HT-29 (cell line): ENCODE measurements around the gene BRSK1. TPM values are rescaled to one million over a fixed set of nuclear protein-coding genes. Genes with fewer than 3 reads are reported as not detected.

ENCODE experiments used
- DNase-seq: peaks from one replicate; pipeline ENCODE4 v3.0.0-alpha.2; 2015; ENCODE audit warnings: low spot score
- total RNA-seq: library from RNA; depleted of rRNA; stranded (reverse); fragments of >200 nt; shearing (Covaris generic); gene quantifications from 2 replicates; pipeline ENCODE4 v1.2.3, GENCODE V29; 2014

The BRSK1 gene
- total RNA-seq, 1 experiment from 2014 or later = 1.9 TPM

DNA sequence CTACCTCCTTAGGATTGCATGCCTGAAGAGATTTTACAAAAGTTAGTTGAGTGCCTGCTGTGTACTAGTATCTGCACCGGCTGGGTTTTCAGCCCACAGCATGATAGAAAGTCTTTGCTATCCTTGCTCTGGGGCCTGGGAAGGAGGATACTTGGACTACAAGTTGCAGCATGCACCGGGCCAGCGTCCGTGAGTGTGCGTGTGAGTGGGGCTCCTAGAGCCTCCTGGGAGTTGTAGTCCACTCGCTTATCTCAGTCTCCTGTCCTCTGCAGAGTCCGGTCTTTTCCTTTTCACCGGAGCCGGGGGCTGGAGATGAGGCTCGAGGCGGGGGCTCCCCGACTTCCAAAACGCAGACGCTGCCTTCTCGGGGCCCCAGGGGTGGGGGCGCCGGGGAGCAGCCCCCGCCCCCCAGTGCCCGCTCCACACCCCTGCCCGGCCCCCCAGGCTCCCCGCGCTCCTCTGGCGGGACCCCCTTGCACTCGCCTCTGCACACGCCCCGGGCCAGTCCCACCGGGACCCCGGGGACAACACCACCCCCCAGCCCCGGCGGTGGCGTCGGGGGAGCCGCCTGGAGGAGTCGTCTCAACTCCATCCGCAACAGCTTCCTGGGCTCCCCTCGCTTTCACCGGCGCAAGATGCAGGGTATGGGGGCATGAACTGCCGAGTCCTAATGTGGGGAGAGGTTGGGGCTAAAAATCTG, 20.6 kb downstream of the BRSK1 start:
- peak; percentile 87 for DNase-seq

DNA sequence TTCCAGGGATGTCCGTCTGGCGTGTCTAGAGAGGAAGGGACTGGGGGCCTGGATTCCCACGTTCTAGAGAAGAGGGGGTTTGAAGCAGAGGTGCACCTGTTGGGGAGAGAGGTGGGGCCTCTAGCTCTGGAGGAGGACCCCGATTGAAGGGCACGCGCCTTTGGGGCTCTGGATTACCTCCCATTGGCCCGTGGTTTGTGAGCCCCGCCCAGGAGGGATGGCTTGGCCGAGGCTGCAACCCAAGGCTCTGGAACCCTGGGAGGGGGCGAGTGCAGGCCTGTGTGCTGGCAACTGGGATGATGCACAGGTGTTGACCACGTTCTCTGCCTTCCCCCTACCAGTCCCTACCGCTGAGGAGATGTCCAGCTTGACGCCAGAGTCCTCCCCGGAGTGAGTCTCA, 21.2 kb downstream of the BRSK1 start:
- no peak for DNase-seq

DNA sequence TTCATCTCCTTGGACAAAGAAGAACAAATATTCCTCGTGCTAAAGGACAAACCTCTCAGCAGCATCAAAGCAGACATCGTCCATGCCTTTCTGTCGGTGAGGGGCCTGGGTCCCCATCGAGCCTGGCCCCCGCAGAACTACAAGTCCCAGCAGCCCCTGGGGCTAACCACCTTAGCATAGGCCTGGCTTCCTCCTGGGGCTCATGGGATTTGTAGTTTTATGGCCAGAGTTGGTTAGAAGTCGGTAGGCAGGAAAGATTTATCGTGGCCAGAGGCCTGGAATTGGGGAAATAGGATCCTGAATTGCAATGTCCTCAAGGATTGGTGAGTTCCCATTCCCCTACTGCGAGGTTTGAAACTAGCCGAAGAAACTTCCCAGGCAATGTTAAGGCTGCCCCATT, 21.7 kb downstream of the BRSK1 start:
- peak; percentile 75 for DNase-seq

DNA sequence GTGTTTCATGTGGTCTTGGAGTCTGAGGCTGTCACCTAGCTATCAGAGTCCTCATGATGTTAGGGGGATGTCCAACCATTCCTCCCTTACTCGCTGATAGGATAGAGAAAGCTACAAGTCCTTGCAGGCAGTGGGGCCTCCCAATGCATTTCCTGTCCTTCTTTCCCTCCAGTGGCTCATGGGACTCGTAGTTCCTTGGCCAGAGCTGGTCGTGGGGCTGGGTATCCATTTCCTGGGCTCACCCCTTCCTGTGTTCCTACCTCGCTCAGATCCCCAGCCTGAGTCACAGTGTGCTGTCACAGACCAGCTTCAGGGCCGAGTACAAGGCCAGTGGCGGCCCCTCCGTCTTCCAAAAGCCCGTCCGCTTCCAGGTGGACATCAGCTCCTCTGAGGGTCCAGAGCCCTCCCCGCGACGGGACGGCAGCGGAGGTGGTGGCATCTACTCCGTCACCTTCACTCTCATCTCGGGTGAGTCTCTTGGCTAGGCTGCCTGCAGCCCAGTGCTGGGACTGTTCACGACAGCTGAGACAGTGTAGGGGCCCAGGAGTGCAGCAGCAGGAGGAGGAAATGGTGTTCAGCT, 22.3 kb downstream of the BRSK1 start:
- DNase-seq = peak; percentile 27

DNA sequence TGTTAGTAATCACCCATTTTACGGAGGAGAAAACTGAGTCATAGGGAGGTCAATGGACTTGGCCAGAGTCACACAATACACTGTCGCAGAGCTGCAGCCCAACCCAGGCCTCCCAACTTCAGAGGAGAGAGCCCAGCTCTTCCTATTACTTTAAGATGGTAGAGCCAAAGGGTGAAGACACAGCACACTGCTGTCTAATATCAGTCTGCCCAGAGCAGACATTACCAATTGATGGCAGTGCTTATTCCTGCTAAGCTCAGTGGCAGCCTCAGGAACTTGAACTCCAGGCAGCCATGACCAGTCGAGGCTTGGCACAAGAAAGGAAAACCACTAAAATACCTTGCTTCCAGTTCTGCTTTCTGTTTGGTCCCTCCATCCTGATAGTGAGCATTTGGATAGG, 22.9 kb downstream of the BRSK1 start:
- DNase-seq = no peak

DNA sequence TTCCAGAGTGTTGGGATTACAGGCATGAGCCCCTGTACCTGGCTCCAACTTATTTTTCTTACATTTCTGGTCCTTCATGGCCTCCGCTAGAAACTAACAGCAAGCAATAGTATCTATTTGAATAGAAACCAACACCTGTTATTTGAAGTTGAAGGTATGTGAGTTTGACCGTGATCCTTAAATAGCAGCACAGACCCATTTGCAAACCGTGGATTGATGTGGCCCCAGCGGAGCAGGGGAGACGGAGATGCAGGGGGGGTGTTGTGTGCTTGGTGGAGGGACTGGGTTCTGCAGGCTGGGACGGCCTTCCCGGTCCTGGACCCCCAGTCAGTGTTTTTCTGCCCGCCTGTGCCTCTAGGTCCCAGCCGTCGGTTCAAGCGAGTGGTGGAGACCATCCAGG, 24.5 kb downstream of the BRSK1 start:
- DNase-seq = no peak

DNA sequence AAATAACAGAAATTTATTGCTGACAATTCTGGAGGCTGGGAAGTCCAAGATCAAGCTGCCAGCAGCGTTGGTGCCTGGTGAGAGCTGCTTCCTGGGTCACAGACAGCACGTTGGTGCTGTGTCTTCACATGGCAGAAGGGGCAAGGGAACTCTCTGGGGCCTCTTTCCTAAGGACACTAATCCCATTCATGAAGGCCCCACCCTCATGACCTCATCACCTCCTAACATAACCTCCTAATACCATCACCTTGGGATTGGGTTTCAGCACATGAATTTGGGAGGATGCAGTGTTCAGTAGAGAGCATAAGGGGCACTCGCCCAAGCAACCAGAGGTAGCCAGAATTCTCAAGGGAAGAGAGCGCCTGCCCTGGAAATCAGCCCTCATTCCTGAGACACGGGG, 25.7 kb downstream of the BRSK1 start:
- DNase-seq = no peak

DNA sequence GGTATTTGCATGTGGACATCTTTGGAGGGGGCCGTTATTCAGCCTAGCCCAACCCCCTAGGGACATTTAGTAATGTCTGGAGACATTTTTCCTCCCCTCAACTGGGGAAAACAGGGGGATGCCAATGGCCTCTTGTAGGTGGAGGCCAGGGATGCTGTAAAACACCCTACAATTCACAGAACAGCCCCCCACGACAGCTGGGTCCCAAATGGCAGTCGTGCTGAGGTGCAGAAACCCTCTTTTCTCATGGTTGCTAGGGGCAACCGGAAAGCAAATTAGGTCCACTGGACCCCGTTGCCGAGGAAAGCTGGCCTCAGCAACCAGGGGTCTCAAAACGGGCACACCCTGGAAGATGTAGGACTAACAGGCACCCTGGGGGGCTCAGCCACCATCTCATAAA, 26.7 kb downstream of the BRSK1 start:
- DNase-seq = no peak

DNA sequence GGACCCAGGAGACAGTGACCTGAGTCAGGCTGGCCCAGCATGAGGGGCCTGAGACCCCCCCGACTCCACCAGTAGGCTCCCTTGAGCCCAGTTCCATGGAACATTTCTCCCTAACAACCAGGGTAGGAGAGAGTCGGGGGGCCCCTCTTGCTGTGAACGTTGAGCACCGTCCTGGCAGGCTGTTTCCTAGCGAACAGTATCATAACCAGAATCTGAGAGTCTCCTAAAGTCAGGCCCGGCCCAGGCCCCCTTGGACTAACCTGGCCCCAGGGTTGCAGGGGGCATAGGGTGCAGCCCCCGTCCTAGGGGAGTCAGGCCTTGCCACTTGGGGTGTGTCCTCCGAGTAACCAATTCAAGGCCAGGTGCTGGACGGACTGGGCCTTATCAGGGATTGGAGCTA, 27.6 kb downstream of the BRSK1 start:
- no peak for DNase-seq

DNA sequence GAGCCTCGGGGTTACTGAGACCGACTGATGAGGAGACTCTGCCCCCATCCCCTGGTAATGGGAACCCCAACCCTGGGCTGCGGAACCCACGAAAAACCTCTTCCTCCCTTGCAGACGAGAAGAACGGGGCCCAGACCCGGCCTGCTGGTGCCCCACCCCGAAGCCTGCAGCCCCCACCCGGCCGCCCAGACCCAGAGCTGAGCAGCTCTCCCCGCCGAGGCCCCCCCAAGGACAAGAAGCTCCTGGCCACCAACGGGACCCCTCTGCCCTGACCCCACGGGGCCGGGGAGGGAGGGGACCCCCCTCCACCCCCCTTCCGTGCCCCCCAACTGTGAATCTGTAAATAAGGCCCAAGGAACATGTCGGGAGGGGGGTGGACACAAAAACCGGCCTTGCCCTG, 28.0 kb downstream of the BRSK1 start:
- DNase-seq = no peak

DNA sequence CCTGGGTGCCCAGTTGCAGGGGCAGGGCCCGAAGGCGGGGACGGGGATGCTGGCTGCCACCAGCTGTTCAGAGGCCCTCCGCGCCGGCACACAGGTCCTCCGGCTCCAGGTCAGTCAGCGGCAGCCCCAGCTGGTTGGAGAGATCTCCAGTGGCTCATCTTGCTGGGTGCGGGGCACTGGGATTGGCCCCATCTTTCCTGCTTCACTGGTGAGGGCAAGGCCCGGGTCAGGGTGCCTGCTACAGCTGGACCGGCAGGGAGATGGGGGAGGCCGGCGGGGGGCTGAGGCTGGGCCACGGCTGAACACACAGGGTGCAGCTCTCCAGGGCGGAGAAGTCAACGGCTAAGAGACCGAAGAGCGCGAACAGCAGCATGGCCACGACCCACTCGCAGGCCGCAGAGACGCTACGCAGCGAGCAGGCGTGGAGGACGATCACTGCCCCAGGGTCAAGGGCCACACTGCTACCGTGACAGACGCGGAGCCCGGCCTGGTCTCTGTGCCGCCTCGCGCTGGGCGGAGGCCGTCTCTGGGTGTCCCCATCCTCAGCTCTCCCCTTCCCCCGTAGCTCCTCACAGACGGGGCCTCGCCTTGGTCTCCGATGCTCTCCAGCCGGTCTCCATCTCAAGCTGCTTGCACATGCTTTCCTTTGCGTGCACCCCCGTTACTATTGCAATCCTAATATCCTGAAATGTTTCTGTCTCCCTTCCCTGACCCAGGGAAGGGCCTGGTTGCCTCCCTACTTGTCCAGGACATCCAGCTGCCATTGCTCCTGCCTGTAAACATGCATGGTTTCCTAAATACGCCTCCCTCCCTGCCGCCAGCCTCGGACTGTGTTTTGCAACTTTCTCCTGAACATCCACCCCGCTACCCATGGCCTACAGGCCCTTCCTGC, 29.1 kb downstream of the BRSK1 start:
- no peak for DNase-seq

DNA sequence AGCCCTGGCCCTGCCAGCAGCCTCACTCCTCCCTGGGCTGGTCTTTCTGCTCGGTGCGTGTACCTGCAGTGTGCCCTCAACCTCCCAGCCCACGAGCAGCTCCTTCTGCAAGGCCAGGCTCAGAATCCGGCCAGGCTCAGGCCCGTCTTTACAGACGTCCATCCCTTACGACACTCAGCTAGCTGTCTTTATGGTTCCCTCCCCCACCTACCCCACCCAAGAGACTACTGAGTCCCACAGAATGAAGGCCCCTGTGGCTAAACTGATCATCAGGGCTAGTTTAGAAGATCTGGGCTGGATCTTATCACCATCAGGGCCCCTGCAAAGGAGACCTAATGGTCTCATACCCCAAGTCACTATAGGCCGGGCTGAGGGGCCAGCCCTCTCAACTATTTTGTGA, 30.6 kb downstream of the BRSK1 start:
- no peak for DNase-seq

DNA sequence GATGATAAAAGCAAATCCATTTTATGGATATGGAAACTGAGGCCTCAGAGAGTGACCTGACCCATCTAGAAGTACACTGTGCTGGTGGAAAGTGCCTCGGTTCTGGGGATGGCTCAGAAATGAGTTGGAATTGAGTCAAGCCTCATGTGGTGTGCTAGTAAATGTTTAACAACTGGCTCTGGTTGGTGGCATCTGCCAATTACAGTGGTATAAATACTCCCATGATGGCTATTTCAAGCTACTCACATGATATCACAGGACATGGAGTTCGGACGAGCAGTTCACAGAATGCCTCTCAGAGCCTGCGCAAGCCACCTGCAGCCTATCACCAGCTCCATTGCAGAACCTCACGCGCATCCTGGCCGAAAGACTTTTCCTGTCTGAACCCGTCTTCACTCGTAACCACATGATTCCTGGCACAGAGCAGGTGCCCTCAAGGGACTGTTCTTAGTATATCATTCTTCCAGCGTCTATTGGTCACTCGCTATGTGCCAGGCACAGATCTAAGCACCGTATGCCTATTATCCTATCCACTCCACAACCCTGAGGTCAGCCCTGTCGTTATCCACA, 32.2 kb downstream of the BRSK1 start:
- no peak for DNase-seq

DNA sequence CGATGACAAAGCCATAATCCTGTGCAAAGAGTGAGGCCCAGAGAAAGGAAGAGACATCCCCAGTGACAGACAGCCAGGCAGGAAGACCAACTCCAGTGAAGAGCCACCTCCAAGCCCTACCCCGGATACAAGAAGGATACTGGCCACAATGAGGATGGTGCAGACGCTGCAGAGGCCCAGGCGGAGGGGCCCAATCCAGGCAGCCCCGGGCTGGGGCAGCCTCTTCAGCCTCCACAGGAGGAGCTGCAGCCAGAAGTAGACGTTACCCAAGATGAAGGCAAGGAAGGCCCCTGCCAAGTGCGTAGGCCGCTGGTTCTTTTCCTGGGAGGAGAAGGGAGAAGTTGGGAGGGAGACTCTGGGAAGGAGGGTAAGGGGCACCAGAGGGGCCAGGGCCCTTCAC, 32.8 kb downstream of the BRSK1 start:
- no peak for DNase-seq

DNA sequence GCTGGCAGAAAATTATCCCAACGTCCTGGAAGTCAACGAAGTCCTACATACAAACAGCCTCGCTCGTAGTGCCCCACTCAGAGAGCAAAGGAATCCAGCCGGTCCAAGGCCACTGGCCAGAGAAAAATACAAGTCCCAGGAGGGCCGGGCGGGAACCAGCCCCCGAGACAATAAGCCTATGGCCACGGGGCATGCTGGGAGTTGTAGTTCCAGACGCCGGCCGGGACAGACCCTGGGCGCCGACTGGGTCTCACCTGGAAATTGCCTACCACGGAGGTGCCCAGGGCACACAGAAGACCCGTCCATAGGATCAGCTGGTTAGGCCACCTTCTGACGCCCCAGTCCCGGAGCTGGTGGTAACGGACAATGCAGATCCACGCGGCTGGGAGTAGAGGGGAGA, 36.0 kb downstream of the BRSK1 start:
- DNase-seq = peak; percentile 33

DNA sequence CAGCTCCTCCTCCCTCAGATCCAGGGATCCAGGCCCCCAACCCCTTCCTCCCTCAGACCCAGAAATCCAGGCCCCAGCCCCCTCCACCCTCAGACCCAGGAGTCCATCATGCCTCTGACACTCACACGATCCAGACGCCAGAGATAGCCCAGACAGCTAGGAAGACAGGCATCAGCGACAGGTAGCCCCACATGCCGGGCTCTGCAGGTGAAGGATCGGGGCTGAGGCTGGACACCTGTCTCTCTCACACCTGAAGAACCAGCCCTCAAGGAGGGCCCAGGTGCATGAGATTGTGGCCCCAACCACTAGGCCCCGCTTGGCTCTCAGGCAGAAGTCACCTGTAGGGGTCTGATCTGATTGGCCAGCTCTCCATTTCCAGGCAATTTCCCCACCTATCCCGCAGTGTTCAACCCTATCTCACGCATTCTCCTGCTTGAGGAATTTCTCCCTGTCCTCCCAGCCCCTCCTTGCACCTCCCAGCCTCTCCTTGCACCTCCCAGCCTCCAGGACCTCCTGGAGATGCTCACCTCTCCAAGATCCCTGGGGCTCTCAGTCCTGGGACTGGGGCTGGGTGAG, 37.1 kb downstream of the BRSK1 start:
- DNase-seq = no peak

DNA sequence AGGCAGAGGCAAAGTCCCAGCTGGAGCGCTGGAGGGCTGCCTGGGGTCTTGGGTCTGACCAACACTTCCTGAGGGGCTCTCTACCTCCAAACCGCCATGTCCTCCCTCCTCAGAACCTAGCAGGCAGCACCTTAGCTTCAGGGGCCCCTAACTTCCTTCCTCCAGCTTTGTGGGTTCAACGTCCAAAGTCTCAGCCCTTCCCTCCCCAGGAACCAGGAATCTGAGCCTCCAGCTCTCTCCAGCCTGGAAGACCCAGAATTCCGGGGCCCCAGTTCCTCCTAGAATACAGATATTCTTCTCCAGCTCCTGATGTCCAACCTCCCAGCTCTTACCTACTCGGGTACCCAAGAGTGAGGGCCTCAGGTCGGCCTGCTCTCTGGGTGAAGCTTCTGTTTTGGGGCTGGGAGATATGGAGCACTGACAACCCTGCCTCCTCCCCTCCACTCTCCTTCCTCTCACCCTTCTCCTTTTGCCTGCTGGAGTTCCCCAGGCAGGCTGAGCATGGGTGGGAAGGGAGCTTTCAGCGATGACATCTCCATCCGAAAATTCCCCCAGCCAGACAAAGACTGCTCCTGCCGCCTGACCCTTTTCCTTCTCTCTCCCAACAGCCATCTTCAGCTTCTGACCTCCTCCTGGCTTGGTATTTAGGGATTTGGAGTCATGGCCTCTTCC, 37.8 kb downstream of the BRSK1 start:
- peak; percentile 44 for DNase-seq

DNA sequence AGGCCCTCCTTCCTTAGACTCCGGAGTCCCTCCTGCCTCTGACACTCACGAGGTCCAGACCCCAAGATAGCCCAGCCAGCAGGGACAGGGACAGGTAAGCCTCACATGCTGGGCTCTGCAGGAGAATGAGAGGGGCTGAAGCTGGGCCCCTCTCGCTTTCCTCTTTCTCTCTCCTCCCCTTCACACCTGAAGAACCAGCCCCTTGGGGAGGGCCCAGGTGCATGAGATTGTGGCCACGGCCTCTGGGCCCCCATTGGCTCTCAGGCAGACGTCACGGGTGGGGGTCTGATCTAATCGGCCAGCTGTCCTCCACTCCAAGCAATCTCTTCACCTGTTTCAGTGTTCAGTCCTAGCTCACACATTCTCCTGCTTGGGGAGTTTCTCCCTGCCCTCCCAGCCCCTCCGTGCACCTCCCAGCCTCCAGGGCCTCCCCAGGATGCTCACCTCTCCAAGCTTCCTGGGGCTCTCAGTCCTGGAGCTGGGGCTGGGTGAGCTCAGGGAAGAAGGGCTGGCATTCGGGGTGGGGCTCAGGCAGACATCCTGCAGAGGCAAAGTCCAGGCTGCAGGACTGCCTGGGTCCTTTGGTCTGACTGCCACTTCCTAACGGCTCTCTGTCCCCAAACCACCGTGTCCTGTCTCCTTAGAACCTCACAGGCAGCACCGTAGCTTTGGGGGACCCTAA, 38.5 kb downstream of the BRSK1 start:
- peak; percentile 59 for DNase-seq

DNA sequence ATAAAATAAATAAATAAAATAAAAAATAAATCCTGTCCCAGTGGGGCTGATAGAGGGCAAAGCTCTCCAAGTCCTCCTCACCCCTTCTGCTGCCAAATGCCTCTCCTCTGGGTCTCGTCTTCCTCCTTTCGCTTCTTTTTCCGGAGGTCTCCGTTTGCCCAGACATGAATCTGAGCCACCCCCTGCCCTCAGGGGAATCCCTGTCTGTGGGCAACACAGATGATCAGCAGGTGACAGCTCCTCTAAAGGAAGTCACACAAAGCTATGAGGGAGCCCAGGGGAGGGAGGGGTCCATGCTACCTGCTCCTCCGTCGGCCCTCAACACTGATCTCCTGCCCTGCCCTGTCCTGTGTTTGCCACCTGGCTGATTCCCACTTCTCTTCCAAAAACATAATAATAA, 40.9 kb downstream of the BRSK1 start:
- no peak for DNase-seq

DNA sequence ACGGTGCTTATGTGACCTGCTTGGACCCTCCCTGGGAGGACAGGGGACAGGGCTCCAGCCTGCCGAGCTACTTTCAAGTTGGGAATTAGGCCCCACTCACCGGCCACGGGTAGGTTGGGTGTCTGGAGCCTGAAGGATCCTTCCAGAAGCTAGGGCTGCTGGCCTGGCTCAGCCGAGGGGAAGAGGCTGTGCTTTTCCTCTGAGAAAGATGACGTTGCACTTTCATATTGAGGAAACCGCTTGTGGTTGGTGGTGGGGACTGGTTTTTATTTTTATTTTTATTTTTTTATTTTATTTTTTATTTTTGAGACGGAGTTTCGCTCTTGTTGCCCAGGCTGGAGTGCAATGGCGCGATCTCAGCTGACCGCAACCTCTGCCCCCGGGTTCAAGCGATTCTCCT, 41.4 kb downstream of the BRSK1 start, which contains the start of gene TMEM150B:
Gene TMEM150B, minus strand, starts transcription at position 170 of the 400 bp plus-strand sequence. CDS start 4,305 bp downstream, outside the sequence.
- DNase-seq = no peak
